GM12873 (cell line): Measurements from ENCODE around the gene IFRD1.

Source experiments
- CTCF ChIP-seq: IDR thresholded peaks from 2 replicates; pipeline ENCODE4 v1.5.1; 2012; ENCODE audit warnings: low read depth, mild to moderate bottlenecking, moderate library complexity, low read length, control low read depth; ENCODE audit not compliant: insufficient read depth; ENCODE audit errors: missing control alignments

IFRD1 gene

GRCh38 chr7:112449902-112450806, at the start of gene IFRD1:
Gene IFRD1 (plus strand): TSS chr7:112450460. CDS start chr7:112450689, 229 bp downstream.
- TF ChIP-seq CTCF = no peak

DNA sequence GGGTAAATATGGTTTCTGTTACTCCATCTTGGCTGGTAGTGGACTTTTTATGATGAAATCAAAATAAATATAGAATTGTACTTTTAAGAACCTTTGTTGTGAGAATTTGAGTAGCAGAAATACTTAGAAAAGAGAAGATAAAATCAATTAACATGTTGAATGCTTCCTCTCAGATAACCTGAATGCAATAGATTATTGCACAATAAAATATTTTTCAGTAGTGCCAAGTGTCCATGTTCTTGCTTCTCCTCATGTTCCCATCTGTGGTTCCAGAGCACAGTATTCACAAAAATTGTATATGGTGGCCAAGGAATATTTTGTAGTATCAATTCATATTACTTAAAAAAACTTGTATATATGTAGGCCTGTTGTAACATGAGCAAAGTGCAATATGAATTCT, 45.9 kb upstream of the IFRD1 start:
- no peak for TF ChIP-seq CTCF

DNA sequence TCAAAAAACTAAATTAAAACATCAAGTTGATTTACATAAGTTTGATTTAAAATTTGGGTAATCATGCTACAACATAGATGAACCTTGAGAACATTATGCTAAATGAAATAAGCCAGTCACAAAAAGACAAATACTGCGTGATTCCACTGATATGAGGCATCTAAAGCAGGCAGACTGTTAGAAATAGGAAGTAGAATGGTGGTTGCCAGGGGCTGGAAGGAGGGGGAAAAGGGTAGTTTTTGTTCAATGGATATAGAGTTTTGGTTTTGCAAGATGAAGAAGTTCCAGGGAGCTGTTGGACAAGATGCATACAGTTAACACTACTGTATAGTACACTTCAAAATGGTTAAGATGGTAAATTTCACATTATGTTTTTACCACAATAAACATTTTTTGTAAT, 45.0 kb upstream of the IFRD1 start:
- TF ChIP-seq CTCF = no peak

DNA sequence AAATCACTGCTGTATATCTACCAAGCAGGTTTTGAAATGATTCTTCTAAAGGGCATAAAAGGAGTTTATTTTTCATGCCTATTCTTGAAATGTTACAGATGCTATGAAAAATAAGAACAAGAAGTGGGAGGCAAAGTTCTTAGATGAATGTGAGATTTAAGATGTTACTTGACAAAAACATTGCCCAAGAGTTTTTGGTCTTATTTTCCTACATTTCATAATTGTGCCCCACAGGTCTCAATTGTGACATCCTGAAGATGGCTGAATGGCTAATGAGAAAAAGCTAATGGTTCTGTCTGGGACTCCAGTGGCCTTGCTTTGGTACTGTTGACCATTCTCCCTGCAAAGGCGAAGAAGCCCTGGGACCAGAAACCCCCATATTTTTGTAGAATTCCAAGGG, 43.0 kb upstream of the IFRD1 start:
- no peak for TF ChIP-seq CTCF

GRCh38 chr7:112410092-112410491, 40.2 kb upstream of the IFRD1 start:
- no peak for TF ChIP-seq CTCF

DNA sequence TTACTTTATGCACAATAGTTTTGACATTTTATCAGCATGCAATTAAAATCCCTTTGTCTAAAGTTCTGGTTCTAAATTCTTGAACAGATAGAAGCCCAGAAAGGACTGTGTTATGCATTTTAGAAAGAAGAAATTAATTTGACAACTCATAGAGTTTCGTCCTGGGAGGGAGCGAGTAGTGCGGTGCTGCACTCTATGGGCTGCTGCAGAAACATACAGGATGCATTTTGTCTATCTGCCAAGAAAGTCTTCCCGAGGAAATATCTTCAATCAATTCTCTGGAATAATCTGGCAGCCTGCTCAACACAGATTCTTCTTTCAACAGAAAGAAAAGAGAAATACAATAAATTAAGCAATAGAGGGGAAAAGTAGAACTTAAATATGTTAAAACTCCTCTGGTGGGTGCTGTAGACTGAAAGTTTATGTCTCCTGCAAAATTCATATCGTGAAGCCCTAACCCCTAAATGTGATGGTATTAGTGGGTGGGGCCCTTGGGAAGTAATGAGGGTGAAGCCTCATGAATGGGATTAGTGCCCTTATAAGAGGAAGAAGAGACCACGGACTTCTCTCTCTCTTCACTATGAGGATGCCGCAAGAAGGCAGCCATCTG, 39.0 kb upstream of the IFRD1 start:
- TF ChIP-seq CTCF = peak; percentile 46

GRCh38 chr7:112414855-112415490, 35.3 kb upstream of the IFRD1 start:
- peak; percentile 60 for TF ChIP-seq CTCF
